Measurements from ENCODE around the gene FUT1.

DNA sequence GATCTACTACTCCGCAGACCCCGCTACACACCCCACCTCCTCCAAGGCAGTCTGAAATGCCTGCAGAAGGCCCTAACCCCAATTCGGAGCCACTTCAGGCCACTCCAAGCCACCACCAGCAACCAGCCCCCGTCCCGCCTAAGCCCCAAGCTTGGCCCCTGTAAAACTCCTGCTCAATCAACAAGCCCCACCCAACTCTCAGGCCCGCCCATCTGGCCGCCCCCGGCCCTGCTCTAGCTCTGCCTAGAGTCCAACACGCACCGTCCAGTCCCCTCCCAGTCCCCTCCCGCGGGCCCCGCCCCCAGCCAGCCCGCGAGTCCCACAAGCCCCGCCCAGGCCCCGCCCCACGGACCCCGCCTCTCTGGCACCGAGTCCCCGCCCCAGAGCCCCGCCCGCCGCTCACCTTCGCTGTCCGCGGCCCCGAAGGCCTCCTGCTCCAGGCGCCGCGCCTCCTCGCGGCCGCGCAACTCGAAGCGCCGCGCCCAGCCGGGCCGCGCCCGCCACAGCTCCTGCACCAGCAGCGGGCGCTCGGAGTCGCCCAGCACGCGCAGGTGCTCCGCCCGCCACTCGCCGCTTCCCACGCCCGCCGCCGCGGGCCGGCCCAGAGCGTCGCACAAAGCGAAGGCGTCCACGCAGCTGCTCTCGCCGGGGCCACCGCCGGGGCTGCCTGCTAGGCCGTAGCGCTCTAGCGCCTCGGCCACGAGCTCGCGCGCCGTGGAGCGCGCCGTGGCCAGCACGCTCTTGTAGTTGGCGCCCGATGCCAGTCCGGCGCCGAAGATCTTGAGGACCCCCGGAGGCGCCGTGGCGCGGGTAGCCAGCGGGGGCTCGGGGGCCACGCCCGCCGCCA lies 13.7 kb downstream of the FUT1 start:
- TF ChIP-seq, protein P1, sequence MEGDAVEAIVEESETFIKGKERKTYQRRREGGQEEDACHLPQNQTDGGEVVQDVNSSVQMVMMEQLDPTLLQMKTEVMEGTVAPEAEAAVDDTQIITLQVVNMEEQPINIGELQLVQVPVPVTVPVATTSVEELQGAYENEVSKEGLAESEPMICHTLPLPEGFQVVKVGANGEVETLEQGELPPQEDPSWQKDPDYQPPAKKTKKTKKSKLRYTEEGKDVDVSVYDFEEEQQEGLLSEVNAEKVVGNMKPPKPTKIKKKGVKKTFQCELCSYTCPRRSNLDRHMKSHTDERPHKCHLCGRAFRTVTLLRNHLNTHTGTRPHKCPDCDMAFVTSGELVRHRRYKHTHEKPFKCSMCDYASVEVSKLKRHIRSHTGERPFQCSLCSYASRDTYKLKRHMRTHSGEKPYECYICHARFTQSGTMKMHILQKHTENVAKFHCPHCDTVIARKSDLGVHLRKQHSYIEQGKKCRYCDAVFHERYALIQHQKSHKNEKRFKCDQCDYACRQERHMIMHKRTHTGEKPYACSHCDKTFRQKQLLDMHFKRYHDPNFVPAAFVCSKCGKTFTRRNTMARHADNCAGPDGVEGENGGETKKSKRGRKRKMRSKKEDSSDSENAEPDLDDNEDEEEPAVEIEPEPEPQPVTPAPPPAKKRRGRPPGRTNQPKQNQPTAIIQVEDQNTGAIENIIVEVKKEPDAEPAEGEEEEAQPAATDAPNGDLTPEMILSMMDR (optimal IDR thresholded peaks at IDR 0.05 in 1 of 3, IDR thresholded peaks at IDR 0.05 in 1 of 3, conservative IDR thresholded peaks at IDR 0.05 in 1 of 3; ENCODE audit: extremely low read depth in 1 of 3, insufficient read depth in 2 of 3, low read length in 3 of 3) = peak in 1 of 3 experiments; percentile 67
- no peak for TF ChIP-seq EZH2 (IDR thresholded peaks at IDR 0.05; ENCODE audit: low read length)
